MM.1S (cell line): ENCODE data around the gene PRMT9.
A peak's percentile ranks its signal among the peaks of the same experiment; 100 is the strongest.

Experiments
- DNase-seq: peaks from one replicate; pipeline ENCODE4 v3.0.0-alpha.2; 2015
- H2AFZ ChIP-seq: fragments of 300-600 bp; sonication (generic); 2 replicates; pipeline ENCODE4 v1.6.0; 2016; ENCODE audit warnings: antibody characterized with exemption, low read length
- H3F3A ChIP-seq: fragments of 300-600 bp; sonication (generic); 2 replicates; pipeline ENCODE4 v1.6.1; 2016; ENCODE audit warnings: mild to moderate bottlenecking, antibody characterized with exemption, low read length, moderate library complexity, mixed read lengths; ENCODE audit not compliant: insufficient read depth
- H3K27ac ChIP-seq: fragments of 300-600 bp; sonication (generic); 2 replicates; pipeline ENCODE4 v1.5.1; 2016; ENCODE audit warnings: mild to moderate bottlenecking, low read length
- H3K27me3 ChIP-seq: fragments of 300-600 bp; sonication (generic); replicated peaks from 2 replicates; pipeline ENCODE4 v1.6.0; 2016; ENCODE audit warnings: low read length; ENCODE audit not compliant: insufficient read depth
- H3K36me3 ChIP-seq: fragments of 300-600 bp; sonication (generic); replicated peaks from 2 replicates; pipeline ENCODE4 v1.6.1; 2016; ENCODE audit warnings: mild to moderate bottlenecking, low read length, mixed read lengths; ENCODE audit not compliant: insufficient read depth
- H3K4me1 ChIP-seq: fragments of 300-600 bp; sonication (generic); 2 replicates; pipeline ENCODE4 v1.6.1; 2016; ENCODE audit warnings: low read length, mixed read lengths
- H3K4me2 ChIP-seq: fragments of 300-600 bp; sonication (generic); 2 replicates; pipeline ENCODE4 v1.6.0; 2016; ENCODE audit warnings: low read depth, low read length
- H3K4me3 ChIP-seq: fragments of 300-600 bp; sonication (generic); 2 replicates; pipeline ENCODE4 v1.5.1; 2016; ENCODE audit warnings: low read length, mixed read lengths
- H3K79me2 ChIP-seq: fragments of 300-600 bp; sonication (generic); 2 replicates; pipeline ENCODE4 v1.6.1; 2016; ENCODE audit warnings: mixed run types, low read length, mixed read lengths
- H3K9ac ChIP-seq: fragments of 300-600 bp; sonication (generic); 2 replicates; pipeline ENCODE4 v1.6.1; 2016; ENCODE audit warnings: low read length, mixed read lengths
- H3K9me2 ChIP-seq: fragments of 300-600 bp; sonication (generic); replicated peaks from 2 replicates; pipeline ENCODE4 v1.6.1; 2016; ENCODE audit warnings: mild to moderate bottlenecking, low read length, mixed read lengths; ENCODE audit not compliant: insufficient read depth
- H3K9me3 ChIP-seq: fragments of 300-600 bp; sonication (generic); replicated peaks from 2 replicates; pipeline ENCODE4 v1.6.1; 2016; ENCODE audit warnings: mild to moderate bottlenecking, low read length, mixed read lengths; ENCODE audit not compliant: insufficient read depth
- H4K20me1 ChIP-seq: fragments of 300-600 bp; sonication (generic); 2 replicates; pipeline ENCODE4 v1.6.1; 2016; ENCODE audit warnings: mild to moderate bottlenecking, low read length, moderate library complexity, mixed read lengths; ENCODE audit not compliant: insufficient read depth
- CTCF ChIP-seq: fragments of 300-600 bp; sonication (generic); IDR thresholded peaks from 2 replicates; pipeline ENCODE4 v1.5.1; 2016; ENCODE audit warnings: antibody characterized with exemption, low read length, mixed read lengths
- EZH2 ChIP-seq: fragments of 300-600 bp; sonication (generic); optimal IDR thresholded peaks from 2 replicates; pipeline ENCODE3; 2017; ENCODE audit warnings: low read depth, mild to moderate bottlenecking, antibody characterized with exemption, low read length, mixed read lengths
- EZH2phosphoT487 ChIP-seq: fragments of 300-600 bp; sonication (generic); IDR thresholded peaks from 2 replicates; pipeline ENCODE4 v1.6.1; 2018; ENCODE audit warnings: antibody characterized with exemption, low read length

The PRMT9 gene

GRCh38 chr4:147691820-147692219 lies 7.9 kb upstream of the PRMT9 start:
- DNase-seq = no peak
- TF ChIP-seq EZH2phosphoT487 = no peak
- no peak for TF ChIP-seq EZH2
- no peak for TF ChIP-seq CTCF
- Histone ChIP-seq H3K79me2 (no peaks in the 10 kb centered on the region), H3K9ac (no peak overlapping the region), H3F3A (no peaks in the 10 kb centered on the region), H3K9me2 (no peaks in the 10 kb centered on the region), H3K4me3 (no peak overlapping the region), H3K27ac (no peak overlapping the region), H3K9me3 (no peaks in the 10 kb centered on the region), H4K20me1 (no peaks in the 10 kb centered on the region), H3K27me3 (no peaks in the 10 kb centered on the region), H2AFZ (no peak overlapping the region), H3K36me3 (no peaks in the 10 kb centered on the region), H3K4me2 (no peak overlapping the region), H3K4me1 (no peaks in the 10 kb centered on the region)

GRCh38 chr4:147689067-147689466 lies 5.1 kb upstream of the PRMT9 start:
- H3K4me2 ChIP-seq = no peak overlapping the region; the same call in 1 of the 2 replicates
- H3K27ac ChIP-seq = no peak overlapping the region
- peaks cover 6% of the 10 kb centered on the region; the same call in 1 of the 2 replicates for H3K4me1 ChIP-seq
- no peaks in the 10 kb centered on the region for H3F3A ChIP-seq
- H3K9ac ChIP-seq = no peak overlapping the region
- H3K9me3 ChIP-seq = no peaks in the 10 kb centered on the region
- H3K4me3 ChIP-seq = no peak overlapping the region
- no peaks in the 10 kb centered on the region for H3K9me2 ChIP-seq
- H2AFZ ChIP-seq = no peak overlapping the region
- TF ChIP-seq CTCF = no peak
- no peak for TF ChIP-seq EZH2phosphoT487
- no peak for TF ChIP-seq EZH2
- H3K36me3 ChIP-seq = no peaks in the 10 kb centered on the region
- no peaks in the 10 kb centered on the region for H3K27me3 ChIP-seq
- H3K79me2 ChIP-seq = no peaks in the 10 kb centered on the region
- peak; percentile 16 for DNase-seq
- H4K20me1 ChIP-seq = no peaks in the 10 kb centered on the region

GRCh38 chr4:147683188-147683591 lies 773 bp downstream of the PRMT9 start:
- no peaks in the 10 kb centered on the region for H4K20me1 ChIP-seq
- peak overlapping the region; percentile 79 for H3K4me3 ChIP-seq
- H3K27me3 ChIP-seq = no peaks in the 10 kb centered on the region
- H2AFZ ChIP-seq = peak overlapping the region; percentile 84
- peak overlapping the region; percentile 76 for H3K9ac ChIP-seq
- peak overlapping the region; percentile 82 for H3K4me2 ChIP-seq
- DNase-seq = peak; percentile 42
- TF ChIP-seq EZH2phosphoT487 = no peak
- no peak for TF ChIP-seq EZH2
- TF ChIP-seq CTCF = no peak
- H3K79me2 ChIP-seq = peaks cover 16% of the 10 kb centered on the region
- H3K9me3 ChIP-seq = no peaks in the 10 kb centered on the region
- H3F3A ChIP-seq = peaks cover 6% of the 10 kb centered on the region; the same call in 1 of the 2 replicates
- H3K9me2 ChIP-seq = no peaks in the 10 kb centered on the region
- H3K27ac ChIP-seq = peak overlapping the region; percentile 74; the same call in 1 of the 2 replicates
- H3K36me3 ChIP-seq = no peaks in the 10 kb centered on the region
- peaks cover 10% of the 10 kb centered on the region; the same call in 1 of the 2 replicates for H3K4me1 ChIP-seq
